AG04450 (cell line): ENCODE data around the gene C2orf78. TPM values are rescaled to one million over a fixed set of nuclear protein-coding genes. Genes with fewer than 3 reads are reported as not detected.
"Not testable (repeated sequence)": the region's sequence is repeated elsewhere in the genome, so short reads cannot be mapped to it uniquely, and the experiment has no call there.

Experiments
- CTCF ChIA-PET: fragments of 300-600, 350-600 bp; formaldehyde crosslinking; extraction: SDS; loops from one replicate; lab custom pipeline; 2022; ENCODE audit warnings: antibody characterized with exemption, inconsistent platforms; lab: Charles Lee
- POLR2A ChIA-PET: fragments of 350-600 bp; formaldehyde crosslinking; extraction: SDS; loops from one replicate; lab custom pipeline; 2021; ENCODE audit warnings: antibody characterized with exemption, inconsistent platforms; lab: Yijun Ruan, JAX
- DNase-seq: peaks from one replicate; pipeline ENCODE4 v3.0.0-alpha.2; 2011; ENCODE audit warnings: low read depth, low spot score
- H3K27ac ChIP-seq: one replicate; pipeline ENCODE4 v1.5.1; 2012; ENCODE audit warnings: low read depth, low read length, control low read depth
- H3K27me3 ChIP-seq: one replicate; pipeline ENCODE4 v1.6.0; 2012; ENCODE audit warnings: low read length; ENCODE audit not compliant: control insufficient read depth, insufficient read depth
- H3K4me3 ChIP-seq: 2 replicates; pipeline ENCODE4 v1.5.1; 2011; ENCODE audit warnings: mild to moderate bottlenecking, low read depth, low read length, control low read depth
- H3K9me3 ChIP-seq: 2 replicates; pipeline ENCODE4 v1.5.1; 2012; ENCODE audit warnings: low read length; ENCODE audit not compliant: control insufficient read depth, insufficient read depth
- CTCF ChIP-seq: IDR thresholded peaks from 2 replicates; pipeline ENCODE4 v1.5.1; 2011; ENCODE audit warnings: low read depth, low read length, control low read depth, inconsistent platforms
- polyA plus RNA-seq: library from polyadenylated mRNA; depleted of rRNA; stranded (reverse); fragments of >200 nt; gene quantifications from 2 replicates; pipeline ENCODE4 v1.2.3, GENCODE V29; 2011

C2orf78 gene
- polyA plus RNA-seq, 1 experiment, result not detected

- TF ChIP-seq CTCF, result no peak
- Histone ChIP-seq H3K9me3 (peaks cover 3% of the 10 kb centered on the region; the same call in 1 of the 2 replicates), H3K4me3 (no peak overlapping the region), H3K27ac (no peak overlapping the region), H3K27me3 (no peaks in the 10 kb centered on the region)
- no peak for DNase-seq
- POLR2A ChIA-PET, result no interaction called here
- CTCF ChIA-PET, result no interaction called here
Measured at GRCh38 chr2:73740767-73741166, 43.2 kb upstream of the C2orf78 start.

- Histone ChIP-seq H3K9me3 (no peaks in the 10 kb centered on the region), H3K4me3 (no peak overlapping the region), H3K27ac (no peak overlapping the region), H3K27me3 (no peaks in the 10 kb centered on the region)
- POLR2A ChIA-PET, result interaction anchor here (1.6 kb wide), 1 partner anchor 9 kb away, joined by 5 read pairs; the partner anchor contains the start of gene TPRKB
- no peak for DNase-seq
- CTCF ChIA-PET, result no interaction called here
- no peak for TF ChIP-seq CTCF
Measured at GRCh38 chr2:73746015-73746876, 37.7 kb upstream of the C2orf78 start.

DNA sequence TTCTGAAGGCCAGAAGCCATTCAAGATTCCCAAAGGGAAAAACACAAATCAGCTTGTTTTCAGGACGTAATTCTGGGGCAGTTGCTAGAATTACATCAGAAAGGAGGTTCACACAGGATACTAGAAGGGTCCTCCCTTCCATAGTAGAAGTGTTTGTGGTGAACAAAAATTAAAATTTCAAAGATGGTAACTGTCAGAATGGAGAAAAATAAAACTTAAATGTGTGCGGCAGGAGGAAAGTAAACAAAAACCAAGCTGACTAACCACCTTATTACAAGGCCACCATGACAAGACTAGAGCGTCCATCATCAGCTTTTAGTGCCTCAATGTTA, 37.1 kb upstream of the C2orf78 start:
- CTCF ChIA-PET, result no interaction called here
- no peak overlapping the region for H3K4me3 ChIP-seq
- H3K9me3 ChIP-seq, result no peaks in the 10 kb centered on the region
- POLR2A ChIA-PET, result interaction anchor here (1.6 kb wide), 1 partner anchor 9 kb away, joined by 5 read pairs; the partner anchor contains the start of gene TPRKB
- DNase-seq, result no peak
- H3K27me3 ChIP-seq, result no peaks in the 10 kb centered on the region
- no peak for TF ChIP-seq CTCF
- H3K27ac ChIP-seq, result no peak overlapping the region

GRCh38 chr2:73749314-73749713, 34.7 kb upstream of the C2orf78 start:
- DNase-seq, result no peak
- CTCF ChIA-PET, result no interaction called here
- no peaks in the 10 kb centered on the region for H3K27me3 ChIP-seq
- H3K9me3 ChIP-seq, result no peaks in the 10 kb centered on the region; the same call in 1 of the 2 replicates
- POLR2A ChIA-PET, result interaction anchor here (0.6 kb wide), 2 partner anchors 20 to 149 kb away, joined by 3 to 4 read pairs; no protein-coding TSS in a partner anchor
- no peak overlapping the region for H3K27ac ChIP-seq
- no peak overlapping the region for H3K4me3 ChIP-seq
- TF ChIP-seq CTCF, result no peak

GRCh38 chr2:73754332-73754731, 29.7 kb upstream of the C2orf78 start:
- POLR2A ChIA-PET, CTCF ChIA-PET, DNase-seq, H3K27ac ChIP-seq, H3K27me3 ChIP-seq, H3K4me3 ChIP-seq, H3K9me3 ChIP-seq: not testable (repeated sequence)
